GM18907 (cell line): ENCODE results near the gene ZBTB34.

Experiments
- ATAC-seq: cut with Tn5 transposase; IDR thresholded peaks from one replicate; pipeline ENCODE4 v1.9.1; 2021; ENCODE audit warnings: mild to moderate bottlenecking, moderate library complexity; ENCODE audit not compliant: unreplicated experiment

ZBTB34 gene

DNA sequence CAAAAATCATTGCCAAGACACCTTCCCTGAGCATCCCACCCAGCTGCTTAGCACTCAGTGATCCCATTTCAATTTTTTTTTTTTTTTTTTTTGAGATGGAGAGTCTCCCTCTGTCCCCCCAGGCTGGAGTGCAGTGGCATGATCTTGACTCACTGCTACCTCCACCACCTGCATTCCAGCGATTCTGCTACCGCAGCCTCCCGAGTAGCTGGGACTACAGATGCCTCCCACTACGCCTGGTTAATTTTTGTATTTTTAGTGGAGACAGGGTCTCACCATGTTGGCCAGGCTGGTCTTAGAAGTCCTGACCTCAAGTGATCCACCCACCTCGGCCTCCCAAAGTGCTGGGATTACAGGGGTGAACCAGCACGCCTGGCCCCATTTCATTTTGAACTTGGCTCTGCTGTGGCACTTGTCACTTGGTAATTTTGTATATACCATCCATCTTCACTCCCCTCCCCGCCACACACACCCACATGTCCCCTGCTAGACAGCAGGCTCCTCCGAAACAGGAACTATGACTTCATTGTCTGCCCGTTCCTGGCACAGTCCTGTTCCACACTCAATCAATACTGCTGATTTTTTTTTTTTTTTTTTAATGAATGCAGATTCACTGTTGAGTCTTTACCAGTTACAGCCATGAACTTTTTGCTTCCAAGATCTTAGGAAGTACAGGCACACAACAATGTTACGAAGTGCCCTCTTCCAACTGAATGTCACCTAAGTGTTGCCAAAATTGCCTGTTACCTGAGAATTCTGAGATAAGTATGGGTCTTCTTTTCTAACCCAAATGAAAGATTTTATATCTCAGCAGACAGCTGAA lies 17.3 kb upstream of the ZBTB34 start:
- no peak for ATAC-seq

DNA sequence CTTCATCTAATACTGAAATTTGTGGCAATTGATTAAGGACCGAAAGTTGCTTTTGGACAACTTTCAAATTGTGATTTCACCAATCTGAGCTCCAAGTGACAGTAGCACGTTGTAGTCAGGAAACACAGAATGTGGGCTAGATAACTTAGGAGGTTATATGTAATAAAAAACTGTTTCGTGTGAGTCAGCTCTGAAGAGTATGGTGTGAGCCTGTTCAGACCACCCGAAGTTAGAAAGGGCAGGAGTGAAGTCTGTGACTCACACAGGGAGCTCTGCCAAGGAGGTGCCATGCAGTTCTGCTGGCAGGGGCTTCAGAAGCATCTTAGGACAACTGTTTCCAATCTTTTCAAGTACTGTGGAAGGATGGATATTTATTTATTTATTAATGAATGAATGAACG lies 16.4 kb upstream of the ZBTB34 start:
- no peak for ATAC-seq

DNA sequence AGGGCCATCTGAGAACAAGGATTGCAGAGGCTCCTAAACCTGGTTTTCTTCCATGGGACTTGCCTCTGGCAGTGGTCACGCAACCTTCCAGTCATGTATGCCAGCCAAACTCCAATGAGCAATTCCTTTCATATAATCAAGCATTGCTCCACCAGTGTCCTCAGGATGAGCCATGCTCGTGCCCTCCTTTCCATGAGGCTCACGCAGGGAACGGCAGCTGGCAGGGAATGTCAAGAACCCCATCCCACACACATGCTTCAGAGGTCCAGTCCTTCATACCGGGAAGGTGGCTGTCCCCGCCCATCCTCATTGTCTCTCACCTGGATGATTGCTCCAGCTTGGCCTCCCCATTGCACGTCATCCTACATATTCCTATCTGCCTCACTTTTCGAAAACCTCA lies 13.4 kb upstream of the ZBTB34 start:
- ATAC-seq = no peak

DNA sequence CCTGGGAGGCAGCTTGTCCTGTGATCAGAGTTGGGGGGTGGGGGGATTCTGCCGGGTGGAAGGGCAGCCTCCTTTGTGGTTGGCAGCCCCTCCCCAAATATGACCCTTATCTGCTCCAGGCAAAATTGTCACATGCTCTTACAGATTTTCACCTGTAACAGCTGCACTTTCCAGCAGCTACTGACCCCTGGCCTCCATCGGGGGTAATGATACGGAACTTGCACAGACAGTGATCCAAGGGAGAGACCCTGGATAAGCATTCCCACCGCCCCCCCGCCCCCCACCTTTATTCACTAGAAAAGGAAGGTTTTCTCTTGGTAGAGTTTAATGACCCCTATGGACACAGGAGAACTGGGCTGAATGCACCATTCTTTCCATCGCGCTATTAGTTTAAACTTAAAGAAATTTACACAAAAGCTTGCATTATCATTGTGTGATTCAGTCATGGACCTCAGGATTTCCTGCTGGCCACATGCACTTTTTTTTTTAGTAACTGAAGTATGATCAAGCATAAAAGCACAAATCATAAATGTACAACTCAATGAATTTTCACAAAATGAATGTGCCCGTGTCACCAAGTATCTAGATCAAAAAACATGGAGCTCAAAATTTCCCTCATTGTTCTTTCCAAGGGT lies 10.7 kb upstream of the ZBTB34 start:
- no peak for ATAC-seq

DNA sequence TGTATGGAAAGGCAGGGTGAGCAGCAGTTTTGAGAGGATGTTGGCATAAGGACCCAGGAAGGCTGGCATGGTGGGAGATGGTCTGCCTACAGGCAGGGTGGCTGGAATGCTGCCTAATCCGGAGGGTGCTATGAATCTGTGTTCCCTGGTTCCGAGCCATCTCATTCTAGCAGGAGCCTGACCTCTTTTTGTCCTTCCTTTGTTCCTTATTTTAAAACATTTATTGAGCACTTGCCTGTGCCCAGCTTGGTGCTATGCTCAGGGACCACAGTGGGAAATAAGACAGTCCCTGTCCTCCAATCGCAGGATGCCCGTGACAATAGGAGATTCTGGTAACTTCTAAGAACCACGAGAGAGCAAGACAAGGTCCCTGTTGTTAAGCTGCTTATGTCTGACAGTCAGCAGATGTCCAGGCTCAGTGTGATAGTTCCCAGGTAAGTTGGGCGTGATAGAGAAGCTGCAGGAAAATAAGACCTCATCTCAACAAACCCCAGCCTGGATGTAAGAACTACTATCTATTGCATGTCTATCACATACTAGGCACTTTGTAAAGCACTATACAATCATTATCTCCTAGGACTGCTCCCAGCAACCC lies 9.1 kb upstream of the ZBTB34 start:
- no peak for ATAC-seq

DNA sequence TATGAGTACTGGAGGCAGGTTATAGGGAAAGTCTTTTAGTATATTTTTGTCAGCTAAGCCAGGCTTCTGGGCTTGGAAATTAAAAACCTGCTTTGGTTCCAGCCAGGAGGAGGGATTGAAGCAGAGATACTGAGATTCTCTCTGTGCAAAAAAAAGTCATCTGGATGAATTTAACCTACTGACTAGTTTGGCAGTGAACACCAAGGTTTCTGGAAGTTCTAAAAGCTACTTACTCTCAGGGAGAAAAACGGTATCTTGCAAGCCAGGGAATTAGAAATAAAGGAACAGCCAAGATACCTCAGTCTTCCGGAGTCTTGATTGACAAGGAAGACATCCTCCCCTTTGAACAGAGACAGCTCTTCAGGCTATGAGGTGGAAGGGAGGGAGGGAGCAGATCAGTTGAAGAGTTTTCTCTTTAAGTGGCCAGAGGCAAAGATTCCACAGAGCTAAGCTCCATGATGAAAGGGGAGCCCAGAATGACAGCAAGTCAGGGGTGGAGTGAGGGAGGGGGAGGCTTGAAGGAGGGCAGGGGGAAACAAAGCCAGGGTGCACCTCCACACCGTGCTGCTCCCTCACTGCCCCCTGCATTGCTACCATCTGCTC lies 8.3 kb upstream of the ZBTB34 start:
- ATAC-seq = no peak

DNA sequence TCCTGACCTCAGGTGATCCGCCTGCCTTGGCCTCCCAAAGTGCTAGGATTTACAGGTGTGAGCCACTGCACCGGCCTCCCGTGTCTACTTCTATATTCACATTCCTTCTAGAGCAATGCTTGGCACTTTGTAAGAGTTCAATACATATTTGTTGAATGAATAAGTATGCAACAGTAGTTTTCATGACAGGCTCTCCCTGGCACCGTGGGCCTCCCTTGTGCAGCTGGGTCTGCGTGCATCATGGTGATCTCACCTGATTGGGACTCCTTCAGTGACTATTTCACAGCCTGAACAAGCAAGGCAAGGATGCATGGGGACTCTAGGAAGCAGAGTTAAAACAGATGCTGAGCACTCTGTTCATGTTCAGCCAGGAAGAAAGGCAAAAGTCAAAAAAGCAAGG lies 6.8 kb upstream of the ZBTB34 start:
- no peak for ATAC-seq

DNA sequence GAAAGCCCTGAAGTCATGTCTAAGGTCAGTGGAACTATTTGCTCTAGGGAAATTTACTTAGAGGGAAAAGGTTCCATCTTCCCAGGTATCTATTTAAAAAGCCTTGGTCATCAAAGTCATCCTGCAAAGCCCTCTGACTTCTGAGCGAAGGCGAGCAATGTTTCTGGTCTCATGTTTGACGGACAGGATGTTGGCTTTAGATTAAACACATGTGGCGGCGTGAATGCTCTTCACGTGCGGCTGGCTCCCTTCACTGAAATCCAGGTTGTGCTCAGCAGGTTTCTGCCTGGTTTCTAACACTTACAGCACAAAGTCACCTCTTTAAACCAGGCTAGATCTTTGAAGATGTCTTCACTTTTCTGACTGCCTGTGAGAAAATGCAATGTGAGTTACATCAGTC lies 5.7 kb upstream of the ZBTB34 start:
- ATAC-seq = no peak

DNA sequence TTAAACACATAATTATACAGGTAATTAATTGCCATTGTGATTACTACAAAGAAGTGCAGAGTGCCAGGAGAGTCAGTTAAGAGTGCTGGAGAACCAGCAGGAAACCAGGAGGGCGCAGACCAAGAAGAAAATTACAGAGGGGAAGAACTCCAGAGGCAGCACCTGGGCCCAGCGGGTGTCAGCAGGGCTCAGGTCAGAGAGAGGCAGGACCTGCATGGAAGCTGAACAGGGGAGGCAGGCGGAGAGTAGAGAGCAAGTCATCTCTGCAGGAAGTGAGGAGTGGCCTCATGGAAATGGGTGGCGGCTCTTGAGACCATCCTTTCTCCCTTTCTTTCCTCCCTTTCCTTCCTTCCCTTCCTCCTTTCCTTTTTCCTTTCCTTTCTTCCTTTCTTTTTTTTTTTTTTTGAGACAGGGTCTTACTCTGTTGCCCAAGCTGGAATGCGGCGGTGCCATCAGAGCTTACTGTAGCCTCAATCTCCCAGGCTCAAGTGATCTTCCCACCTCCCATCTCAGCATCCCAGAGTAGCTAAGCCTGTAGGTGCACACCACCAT lies 4.0 kb upstream of the ZBTB34 start:
- no peak for ATAC-seq

DNA sequence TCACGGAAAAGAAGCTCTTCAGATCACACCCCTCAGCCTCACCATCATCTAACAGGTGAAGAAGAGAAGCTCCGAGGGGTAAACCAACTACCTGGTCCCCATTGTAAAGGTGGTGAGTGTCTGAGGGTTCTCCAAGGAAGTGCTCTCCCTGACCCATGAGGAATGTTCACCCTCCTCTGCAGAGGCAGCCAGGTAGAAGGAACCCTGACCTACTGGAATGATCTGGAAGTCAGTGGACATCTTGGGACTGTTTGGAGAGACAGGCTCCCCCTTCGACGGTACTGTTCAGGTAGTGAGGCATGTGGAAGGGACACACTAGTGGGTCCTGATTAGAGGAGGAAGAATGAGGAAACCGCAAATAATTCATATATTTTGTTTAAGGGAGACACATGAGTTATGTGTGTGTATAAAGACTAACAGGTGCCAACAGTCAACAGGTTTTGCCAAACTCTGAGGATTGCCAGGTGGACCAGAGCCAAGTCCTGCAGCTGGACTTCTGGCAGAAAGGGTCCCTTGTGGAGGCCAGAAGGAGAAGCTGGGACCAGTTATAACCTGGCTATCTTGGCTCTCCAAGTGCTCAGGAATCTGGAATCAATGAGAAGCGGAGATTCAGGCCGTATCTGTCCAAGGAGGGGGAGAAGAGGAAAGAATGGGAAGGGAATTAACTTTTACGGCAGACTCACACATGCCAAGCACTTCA lies 3.0 kb upstream of the ZBTB34 start:
- ATAC-seq = no peak

DNA sequence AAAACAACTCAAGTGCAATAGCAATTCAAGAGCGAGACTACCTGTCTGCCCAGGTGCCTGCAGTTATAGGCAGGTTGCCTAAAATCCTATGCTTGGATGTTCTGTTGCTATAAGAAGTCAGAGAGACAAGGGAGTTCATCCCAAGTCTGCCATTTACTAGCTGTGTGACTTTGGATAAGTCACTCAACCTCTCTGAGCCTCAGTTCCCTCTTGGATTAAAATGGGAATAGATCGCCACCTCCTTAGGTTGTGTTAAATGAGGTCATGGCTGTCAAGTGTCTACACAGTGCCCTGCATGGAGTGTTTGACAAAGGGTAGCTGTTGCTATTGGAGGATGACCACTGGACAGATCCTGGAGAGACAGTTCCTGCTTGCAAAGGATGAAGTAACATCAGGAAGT lies 1.3 kb upstream of the ZBTB34 start:
- no peak for ATAC-seq

DNA sequence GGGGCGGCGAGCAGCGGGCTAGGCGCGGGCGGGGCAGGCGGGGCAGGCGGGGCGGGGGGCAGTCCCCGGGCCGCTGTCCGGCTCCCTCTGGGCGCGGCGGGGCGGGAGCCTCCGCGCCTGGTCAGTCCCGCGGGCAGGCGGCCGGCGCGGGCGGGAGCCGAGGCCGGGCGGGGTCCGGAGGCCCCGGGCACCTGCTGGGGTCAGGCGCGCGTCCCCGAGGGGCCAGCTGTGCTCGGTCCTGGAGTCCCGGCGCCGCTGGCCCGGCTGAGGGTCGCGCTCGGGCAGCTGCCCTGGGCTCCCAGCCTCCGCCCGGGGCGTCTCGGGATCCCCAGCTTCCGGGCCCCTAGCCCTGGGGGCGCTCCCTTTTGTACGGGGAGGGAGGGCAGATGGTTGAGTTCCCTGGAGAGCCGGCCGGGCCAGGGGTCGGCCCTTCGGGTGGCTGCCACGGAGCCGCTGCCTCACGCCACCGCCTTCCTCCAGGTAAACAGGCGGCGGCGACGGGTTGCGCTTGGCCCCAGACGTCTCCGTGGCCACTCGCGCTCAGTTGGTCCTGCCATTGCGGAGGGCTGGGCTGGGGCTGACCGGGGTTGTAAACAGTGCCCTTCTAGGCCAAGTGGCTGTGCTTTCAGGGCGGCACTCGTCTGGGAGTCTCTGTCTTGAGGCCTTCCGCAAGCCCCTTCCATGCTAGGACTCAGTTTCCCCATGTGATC lies 473 bp downstream of the ZBTB34 start:
- ATAC-seq = peak; percentile 29

DNA sequence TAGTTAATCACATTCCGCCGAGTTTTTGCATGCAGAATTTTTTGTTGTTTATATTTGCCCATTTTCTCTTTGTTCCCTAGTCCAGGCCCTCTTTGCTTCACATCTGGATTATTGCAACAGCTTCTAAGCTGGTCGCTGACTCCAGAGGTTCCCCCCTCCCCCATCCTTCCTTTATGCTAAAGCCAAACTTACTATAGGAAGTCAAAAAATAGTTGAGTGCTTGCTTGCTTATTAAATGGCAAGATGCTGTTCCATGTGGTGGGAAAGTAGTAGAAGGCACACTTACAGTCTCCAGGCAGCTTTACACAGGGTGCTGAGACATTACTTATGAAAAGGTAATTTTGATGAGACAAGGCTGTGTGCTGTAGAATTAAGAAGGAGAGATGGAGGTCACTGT lies 1.3 kb downstream of the ZBTB34 start:
- ATAC-seq = no peak

DNA sequence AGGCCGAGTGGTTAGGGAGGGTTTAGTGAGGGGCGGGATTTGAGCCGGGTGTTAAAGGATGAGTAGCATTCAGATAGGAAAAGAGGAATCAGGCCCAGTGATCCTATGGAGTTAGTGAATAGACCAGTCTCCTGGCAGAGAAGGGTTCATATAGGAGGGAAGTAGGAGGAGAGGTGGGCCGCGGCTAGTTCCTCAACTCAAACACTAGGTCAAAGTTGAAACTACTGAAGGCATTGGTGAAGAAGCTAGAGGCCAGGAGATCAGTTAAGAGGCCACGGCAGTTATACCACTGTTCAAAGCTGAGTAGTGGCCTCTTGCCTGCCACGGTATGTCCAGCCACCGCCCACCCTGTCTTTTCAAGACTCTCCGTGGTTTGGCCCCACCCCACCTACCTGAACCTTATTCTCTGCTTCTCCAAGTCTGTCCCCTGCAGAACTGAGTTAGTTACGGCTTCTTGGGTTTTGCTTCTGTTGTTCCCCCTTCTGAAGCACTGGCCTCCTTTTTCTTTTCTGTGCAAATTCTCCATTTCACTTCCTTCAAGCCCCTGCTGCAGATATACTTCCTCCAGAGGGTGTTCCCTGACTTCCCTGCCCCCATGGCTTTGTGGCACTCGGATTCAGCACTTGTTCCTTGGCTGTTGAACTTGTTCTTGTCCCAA lies 1.8 kb downstream of the ZBTB34 start:
- ATAC-seq = no peak

DNA sequence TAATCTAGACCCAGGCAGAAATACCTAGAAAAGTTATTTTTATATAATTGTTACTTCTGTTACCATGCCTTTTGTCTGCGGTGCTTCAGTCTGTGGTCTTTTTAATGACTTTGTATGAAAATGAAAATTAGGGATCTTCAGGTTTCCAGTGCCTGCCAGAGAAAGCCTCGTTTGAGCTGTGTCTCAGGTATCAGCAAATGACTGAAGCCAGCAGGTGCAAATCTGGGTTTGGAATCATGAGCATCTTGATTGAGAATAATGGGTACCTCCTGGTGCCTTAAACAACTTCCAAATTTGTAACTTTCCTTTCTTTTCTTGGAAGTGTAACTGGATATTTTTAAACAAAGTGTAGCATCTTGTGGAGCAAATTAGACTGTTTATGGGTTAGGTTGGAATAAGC lies 4.3 kb downstream of the ZBTB34 start:
- no peak for ATAC-seq

DNA sequence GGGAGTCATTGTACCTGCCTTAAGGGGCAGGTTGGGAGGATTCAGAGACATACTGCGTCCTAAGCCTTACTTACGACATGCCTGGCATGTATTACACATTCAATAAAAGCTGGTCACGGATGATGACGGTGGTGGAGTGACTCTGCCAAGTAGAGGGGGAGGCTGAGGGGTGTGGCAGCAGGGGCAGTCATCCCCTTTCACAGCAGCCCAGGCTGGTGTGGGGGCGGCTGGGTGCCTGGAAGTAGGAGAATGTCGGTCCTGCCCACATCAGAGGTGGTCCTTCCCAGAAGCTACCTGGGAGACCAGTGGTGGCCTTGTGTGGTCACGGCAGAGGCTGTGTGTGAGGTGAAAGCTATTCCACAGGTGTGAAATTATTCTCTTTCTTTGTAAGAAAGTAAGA lies 8.9 kb downstream of the ZBTB34 start:
- no peak for ATAC-seq

DNA sequence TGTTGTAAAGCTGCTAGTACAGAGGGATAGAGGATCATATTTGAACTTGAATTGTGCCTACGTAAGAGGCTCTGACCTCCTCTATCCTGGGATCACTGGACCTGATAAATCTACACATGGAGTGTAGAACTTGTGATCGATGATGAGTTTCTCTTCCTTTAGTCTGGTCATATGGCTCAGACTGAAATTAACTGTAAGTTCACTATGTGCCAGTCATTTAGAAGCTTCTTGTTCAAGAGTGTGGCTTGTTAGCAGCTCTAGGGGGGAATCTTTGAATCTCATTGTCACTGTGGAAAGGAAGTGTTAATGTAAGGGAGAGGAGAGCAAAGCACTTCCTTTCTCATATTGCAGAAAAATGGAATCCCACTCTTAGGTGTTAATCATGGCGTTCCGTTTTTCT lies 12.1 kb downstream of the ZBTB34 start:
- ATAC-seq = no peak

DNA sequence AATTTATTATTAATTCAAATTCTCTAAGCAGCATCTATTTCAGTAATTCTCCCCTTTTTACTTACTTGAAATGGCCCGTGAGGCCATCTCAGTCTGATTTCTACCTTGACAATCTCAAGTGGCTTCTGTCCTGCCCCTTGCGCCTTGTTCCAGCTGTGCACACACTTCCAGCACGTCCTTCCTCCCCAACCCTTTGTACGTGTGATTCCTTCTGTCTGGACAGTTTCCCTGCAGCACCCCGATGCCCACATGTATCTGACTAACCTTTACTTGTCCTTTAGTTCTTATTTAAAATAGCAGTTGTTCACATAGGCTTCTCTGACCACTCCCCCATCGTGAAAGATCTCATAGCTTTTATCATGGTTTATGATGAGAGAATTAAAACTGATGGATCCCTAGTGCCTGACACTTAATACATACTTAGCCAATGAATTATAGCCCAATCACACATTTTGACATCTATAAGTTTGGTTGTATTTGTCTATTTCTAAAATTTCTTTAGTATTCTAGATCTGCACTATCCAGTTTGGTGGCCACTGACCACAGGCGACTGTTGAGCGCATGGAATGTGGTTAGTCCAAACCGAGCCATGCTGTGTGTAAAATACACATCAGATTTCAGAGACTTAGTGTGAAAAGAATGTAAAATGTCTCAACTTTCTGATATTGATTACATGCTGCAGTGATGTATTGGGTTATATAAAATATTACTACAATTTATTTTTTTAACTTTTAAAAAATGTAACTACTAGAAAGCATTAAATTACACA lies 14.3 kb downstream of the ZBTB34 start:
- no peak for ATAC-seq
